Right kidney (tissue), 1 donor: ENCODE measurements around the gene MMP11.

ENCODE experiments used
- DNase-seq: peaks from one replicate; pipeline ENCODE4 v3.0.0-alpha.2; 2016

Gene MMP11

DNA sequence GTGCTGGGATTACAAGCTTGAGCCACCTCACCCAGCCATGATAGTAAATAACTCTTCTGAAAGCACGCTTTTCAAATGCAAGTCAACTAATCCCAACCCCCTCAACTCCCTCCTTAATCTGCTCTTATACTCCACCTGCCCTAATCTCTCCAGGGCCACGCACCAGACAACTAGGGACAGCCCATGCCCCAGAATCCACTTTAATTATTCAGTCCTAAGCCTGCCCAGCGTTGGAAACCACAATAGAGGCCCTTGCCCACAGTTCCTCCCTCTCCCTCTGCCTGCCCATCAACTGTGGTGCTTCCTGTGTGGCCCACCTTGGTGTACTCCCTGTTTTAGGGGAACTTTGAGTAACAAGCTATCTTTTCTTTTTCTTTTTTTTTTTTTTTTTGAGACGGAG, 15.8 kb upstream of the MMP11 start:
- no peak for DNase-seq

GRCh38 chr22:23759566-23759965, 13.1 kb upstream of the MMP11 start:
- DNase-seq = no peak

DNA sequence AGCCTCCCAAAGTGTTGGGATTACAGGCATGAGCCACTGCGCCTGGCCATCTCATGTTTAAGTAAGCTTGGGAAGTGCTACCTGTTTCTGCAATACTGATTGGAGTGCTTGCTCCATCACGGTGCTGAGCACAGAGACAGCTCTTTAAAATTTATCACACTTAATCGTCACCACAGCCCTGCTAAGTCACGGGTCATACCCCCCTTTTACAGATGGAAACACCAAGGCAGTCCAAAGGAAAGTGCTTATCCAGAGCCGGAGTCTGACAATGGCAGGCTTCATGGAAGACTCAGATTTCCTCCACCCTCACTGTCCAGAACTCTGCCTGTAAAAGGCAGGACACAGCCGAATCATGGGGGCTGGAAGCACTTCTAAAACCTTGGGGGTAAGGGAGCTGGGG, 12.6 kb upstream of the MMP11 start:
- DNase-seq = no peak

DNA sequence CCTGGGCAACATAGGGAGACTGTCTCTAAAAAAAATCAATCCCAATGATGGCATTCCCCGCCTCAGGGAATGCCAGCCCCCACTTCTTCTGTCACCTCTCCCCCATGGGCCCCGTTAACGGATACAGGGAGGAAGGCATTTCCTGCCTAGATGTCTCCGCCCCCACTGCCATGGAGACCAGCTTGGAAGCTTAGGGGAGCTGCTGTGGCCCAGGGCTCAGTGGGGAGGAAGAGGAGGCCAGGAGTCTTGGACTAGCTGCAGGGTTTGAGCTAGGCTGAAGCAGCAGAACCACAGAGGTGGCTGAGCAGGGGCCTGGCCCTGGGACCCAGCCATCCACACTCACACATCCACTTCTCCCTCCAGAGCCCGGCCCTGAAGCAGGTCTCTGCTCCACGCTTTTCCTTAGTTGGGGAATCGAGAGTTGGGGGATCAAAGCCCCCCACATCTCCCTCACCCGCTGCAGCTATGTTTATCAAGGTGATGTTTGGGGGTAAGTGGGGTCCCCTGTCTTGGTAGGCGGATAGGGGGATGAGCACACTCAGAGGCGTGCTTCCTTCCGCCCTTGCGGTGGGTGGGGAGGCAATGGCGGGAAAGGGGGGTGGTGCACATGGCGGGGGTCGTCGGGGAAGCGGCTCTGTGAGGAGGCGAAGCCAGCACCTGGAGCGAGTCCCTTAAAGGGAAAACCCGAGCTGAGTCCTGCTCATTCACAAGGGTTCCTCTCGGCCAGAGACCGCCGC, 9.6 kb upstream of the MMP11 start, which contains the start of gene C22orf15:
Gene C22orf15 (plus strand): TSS at position 149 of the 737 bp plus-strand sequence. CDS start 317 bp downstream, at position 466.
- DNase-seq = peak; percentile 51

DNA sequence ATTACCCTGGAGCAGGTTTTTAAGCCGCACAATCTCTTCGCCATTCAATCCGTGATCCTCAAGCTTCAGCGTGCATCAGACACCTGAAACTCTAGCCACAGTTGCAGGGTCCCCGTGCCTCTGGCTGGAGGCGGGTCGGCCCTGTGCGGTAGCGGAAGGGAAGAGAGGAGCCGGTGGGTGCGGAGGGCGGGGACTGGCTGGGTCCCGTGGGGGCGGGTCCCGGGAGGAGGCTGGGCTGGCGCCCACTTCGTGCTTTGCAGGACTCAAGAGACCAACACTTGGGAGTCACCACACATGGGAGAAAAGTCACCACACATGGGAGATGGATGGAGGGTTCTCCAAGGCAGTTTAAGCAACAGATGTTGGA, 9.1 kb upstream of the MMP11 start:
- DNase-seq = peak; percentile 55

- no peak for DNase-seq
These were observed 8.7 kb upstream of the MMP11 start for GRCh38 chr22:23763954-23764353.

GRCh38 chr22:23764899-23765881, 7.5 kb upstream of the MMP11 start:
- no peak for DNase-seq

GRCh38 chr22:23767303-23767672, 5.4 kb upstream of the MMP11 start:
- DNase-seq = peak; percentile 49

- peak; percentile 97 for DNase-seq
These were observed 4.7 kb upstream of the MMP11 start, which contains the start of gene CHCHD10 for GRCh38 chr22:23767673-23768548. Gene CHCHD10, minus strand, starts transcription at chr22:23767972. Its CDS starts 98 bp downstream, at chr22:23767874.

- DNase-seq = no peak
These were observed 3.2 kb upstream of the MMP11 start for GRCh38 chr22:23769321-23769965.

DNA sequence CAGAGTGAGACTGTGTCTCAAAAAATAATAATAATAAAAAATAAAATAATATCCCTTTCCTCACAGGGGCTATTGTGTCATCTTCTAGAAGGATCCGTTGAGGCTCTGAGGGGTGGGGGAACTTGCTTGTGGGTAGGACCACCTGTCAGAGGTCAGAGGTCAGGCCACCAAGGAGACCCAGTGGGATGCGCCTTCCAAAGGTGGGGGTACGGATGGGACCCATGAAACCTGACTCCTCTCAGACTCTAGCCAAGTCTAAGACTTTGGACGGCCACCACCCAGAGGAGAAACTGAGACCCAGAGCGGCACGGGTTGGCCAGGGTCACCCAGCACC, 367 bp upstream of the MMP11 start:
- DNase-seq = no peak

- no peak for DNase-seq
These were observed 949 bp downstream of the MMP11 start for GRCh38 chr22:23773483-23774113.

- no peak for DNase-seq
These were observed 1.7 kb downstream of the MMP11 start for GRCh38 chr22:23774114-23774921.

DNA sequence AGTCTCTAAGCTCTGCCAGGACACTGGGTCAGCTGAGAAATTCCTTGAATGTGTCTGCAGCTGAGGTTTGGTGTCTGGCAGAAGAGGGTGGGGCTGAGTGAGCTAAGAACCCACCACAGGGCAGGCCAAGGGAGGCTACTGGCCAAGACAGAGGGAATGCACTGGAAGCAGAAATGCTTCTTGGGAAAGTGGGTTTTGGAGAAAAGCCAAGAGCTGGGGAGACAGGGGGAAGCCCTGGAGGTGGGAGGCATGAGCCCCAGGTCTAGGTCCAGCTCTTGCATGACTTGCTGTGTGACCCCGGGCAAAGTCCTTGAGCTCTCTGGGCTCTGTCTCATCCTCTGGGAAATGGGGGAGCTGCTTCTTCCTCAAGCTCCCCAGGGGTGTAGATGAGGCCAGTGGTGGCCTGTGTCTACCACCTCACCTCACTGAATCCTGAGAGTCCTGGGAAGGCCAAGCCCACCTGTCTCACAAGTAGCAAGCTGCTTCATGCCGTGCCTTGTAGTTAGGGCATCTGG, 2.3 kb downstream of the MMP11 start:
- no peak for DNase-seq

- DNase-seq = no peak
These were observed 3.2 kb downstream of the MMP11 start for GRCh38 chr22:23775779-23776375.

DNA sequence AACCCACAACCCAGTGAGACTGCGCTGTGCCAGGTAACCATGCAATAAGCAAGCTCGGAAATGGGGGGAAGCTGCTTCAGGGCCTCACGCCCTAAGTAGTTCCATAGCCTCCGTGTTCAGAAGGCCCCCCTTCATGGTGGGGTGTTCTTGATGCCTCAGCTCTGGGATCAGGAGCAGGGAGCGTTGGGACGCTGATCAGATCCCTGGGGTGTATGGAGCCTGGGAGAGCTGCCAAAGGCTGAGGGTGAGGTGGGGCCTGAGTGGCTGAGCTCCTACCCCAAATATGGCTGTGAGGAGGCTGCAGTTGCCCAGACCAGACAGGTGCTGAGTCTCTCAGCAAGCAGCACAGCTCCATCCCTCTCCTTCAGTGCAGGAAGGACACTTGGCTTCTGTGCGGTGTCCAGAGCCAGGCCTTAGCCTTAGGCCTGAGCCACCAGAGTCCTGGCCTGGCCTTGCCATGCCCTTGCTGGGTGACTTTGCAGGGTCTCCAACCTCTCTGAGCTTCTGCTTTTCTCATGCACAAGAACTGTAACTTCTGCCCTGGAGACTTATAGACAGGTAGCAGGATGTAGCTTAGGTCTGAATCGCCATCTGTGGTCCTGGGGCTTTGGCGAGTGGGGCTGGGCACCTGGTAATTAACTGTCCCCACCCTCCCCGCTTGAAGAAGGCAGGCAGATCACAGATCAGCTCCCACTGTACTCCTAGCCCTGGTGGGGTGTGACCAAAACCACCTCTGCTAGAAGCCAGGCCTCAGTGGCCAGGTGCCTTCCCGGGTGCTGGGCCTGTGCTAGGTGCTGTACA, 5.3 kb downstream of the MMP11 start:
- no peak for DNase-seq

GRCh38 chr22:23778577-23778900, 5.9 kb downstream of the MMP11 start:
- no peak for DNase-seq

- DNase-seq = no peak
These were observed 6.4 kb downstream of the MMP11 start for GRCh38 chr22:23779083-23779482.

DNA sequence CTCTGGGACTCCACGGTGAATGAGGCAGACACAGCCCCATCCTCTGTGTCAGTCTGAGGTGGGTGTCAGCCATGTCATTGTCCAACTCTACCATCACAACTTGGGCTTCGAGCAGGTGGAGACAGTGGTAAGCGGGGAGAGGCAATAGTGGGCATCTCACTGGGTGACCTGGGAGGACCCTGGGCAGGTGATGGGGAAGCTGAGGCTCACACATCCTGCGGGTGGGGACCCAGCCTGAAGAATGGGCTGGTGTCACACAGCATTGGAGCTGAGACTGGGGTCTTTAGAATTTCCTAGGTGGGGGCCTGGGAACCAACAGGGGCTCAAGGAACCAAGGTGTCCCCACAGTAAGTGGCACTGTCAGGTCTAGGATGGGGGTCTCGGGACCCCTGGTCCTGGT, 7.1 kb downstream of the MMP11 start:
- no peak for DNase-seq
